ENCODE measurements around the gene SCYGR3. TPM values are rescaled to one million over a fixed set of nuclear protein-coding genes. Genes with fewer than 3 reads are reported as not detected.

Gene SCYGR3
- total and polyA plus RNA-seq, 2 of the 13 experiments (the other 11 are each of a cell fraction or from before 2014, with no cell fraction given) = not detected

DNA sequence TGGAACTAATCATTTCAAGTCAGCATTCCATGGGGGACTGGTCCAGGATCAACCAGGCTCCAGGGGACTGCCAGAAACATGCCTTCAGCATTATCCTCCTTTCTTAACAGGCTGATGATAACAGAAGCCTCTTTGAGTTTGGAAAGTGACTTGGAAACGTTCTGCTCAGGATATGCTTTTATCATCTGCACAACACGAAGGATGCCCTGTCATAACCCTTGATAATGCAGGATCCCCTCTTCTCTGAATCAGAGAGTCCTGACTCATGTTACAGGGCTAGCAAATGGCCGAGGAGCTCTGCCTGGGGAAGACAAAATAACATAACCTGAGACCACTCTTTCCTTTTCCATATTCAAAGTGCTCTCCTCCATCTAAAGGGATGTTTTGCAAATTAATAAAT, 6.7 kb downstream of the SCYGR3 start (continued):
- TF ChIP-seq, protein P1, sequence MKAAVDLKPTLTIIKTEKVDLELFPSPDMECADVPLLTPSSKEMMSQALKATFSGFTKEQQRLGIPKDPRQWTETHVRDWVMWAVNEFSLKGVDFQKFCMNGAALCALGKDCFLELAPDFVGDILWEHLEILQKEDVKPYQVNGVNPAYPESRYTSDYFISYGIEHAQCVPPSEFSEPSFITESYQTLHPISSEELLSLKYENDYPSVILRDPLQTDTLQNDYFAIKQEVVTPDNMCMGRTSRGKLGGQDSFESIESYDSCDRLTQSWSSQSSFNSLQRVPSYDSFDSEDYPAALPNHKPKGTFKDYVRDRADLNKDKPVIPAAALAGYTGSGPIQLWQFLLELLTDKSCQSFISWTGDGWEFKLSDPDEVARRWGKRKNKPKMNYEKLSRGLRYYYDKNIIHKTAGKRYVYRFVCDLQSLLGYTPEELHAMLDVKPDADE (CRISPR knock-in tag; IDR thresholded peaks at IDR 0.05) = no peak
- TF ChIP-seq, protein P2, sequence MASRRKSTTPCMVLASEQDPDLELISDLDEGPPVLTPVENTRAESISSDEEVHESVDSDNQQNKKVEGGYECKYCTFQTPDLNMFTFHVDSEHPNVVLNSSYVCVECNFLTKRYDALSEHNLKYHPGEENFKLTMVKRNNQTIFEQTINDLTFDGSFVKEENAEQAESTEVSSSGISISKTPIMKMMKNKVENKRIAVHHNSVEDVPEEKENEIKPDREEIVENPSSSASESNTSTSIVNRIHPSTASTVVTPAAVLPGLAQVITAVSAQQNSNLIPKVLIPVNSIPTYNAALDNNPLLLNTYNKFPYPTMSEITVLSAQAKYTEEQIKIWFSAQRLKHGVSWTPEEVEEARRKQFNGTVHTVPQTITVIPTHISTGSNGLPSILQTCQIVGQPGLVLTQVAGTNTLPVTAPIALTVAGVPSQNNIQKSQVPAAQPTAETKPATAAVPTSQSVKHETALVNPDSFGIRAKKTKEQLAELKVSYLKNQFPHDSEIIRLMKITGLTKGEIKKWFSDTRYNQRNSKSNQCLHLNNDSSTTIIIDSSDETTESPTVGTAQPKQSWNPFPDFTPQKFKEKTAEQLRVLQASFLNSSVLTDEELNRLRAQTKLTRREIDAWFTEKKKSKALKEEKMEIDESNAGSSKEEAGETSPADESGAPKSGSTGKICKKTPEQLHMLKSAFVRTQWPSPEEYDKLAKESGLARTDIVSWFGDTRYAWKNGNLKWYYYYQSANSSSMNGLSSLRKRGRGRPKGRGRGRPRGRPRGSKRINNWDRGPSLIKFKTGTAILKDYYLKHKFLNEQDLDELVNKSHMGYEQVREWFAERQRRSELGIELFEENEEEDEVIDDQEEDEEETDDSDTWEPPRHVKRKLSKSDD (CRISPR knock-in tag; IDR thresholded peaks at IDR 0.05; ENCODE audit: low read depth) = no peak
- no peak for TF ChIP-seq ZNF776 (CRISPR knock-in tag; IDR thresholded peaks at IDR 0.05)
- TF ChIP-seq RFX5 (IDR thresholded peaks at IDR 0.05; ENCODE audit: low read depth, low read length) = no peak
- no peak for TF ChIP-seq ZNF33A (CRISPR knock-in tag; IDR thresholded peaks at IDR 0.05; ENCODE audit: borderline replicate concordance)
- TF ChIP-seq GABPB1 (CRISPR knock-in tag; IDR thresholded peaks at IDR 0.05) = no peak

DNA sequence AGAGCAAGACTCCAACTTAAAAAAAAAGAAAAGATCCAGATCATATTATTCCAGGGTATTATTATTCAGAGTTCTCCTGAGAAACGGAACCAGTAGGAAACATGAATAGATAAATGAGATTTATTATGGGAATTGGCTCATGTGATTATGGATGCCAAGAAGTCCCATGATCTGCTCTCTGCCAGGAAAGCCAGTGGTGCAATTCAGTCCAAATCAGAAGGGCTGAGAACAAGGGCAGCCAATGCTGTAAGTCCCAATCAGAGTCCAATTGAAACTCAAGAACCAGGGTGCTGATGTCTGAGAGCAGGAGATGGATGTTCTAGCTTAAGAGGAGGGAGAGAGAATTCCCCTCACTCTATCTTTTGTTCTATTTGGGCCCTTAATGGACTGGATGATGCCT, 8.2 kb downstream of the SCYGR3 start:
- Histone ChIP-seq H2AFZ (ENCODE audit: low read length) (no peak overlapping the region), H3K36me3 (replicated peaks in 1 of 2; ENCODE audit: control insufficient read depth in 1 of 2, insufficient read depth in 2 of 2, low read length in 2 of 2) (no peaks in the 10 kb centered on the region), H3K9ac (ENCODE audit: insufficient read depth, low read depth, low read length) (no peak overlapping the region), H3K4me2 (ENCODE audit: low read depth, low read length) (no peak overlapping the region), H3K4me3 (replicated peaks in 1 of 3; ENCODE audit: insufficient read depth in 1 of 3, low read depth in 2 of 3, low read length in 3 of 3) (no peak overlapping the region), H3K27me3 (ENCODE audit: control insufficient read depth in 1 of 2, insufficient read depth in 2 of 2, low read length in 2 of 2) (no peaks in the 10 kb centered on the region), H3K27ac (ENCODE audit: extremely low read length, insufficient read depth, low read length) (no peak overlapping the region), H4K20me1 (ENCODE audit: insufficient read depth, low read length) (no peaks in the 10 kb centered on the region), H3K79me2 (ENCODE audit: insufficient read depth, low read length) (no peaks in the 10 kb centered on the region), H3K9me3 (ENCODE audit: low read length) (no peaks in the 10 kb centered on the region), H3K4me1 (ENCODE audit: insufficient read depth, low read length) (no peaks in the 10 kb centered on the region)
- in situ Hi-C loops (cut with HindIII; ENCODE audit: extremely low pct_ligation_motif_present, low pct_unique_long_range_greater_than_20kb) (no loop called here), intact Hi-C loops (cut with micrococcal nuclease; ENCODE audit: unreplicated experiment) (no loop called here)
- no peak for ATAC-seq
- 52% methylated on average over 1 of the region's 1 CpG for WGBS (ENCODE audit: low lambda C conversion rate)
- TF ChIP-seq ZNF768 (CRISPR knock-in tag; IDR thresholded peaks at IDR 0.05) = no peak
- DNase-seq (ENCODE audit: low spot score) = no peak
- no TSS peak for BruUV-seq (replicated peaks)
- POLR2A ChIA-PET = no interaction called here
- CTCF ChIA-PET (ENCODE audit: low intra/inter-chr PET ratio, low total read pairs) = no interaction called here
- no peak for FAIRE-seq
